Naive B cell (primary cell): ENCODE data around the gene ANGEL1. TPM values are rescaled to one million over a fixed set of nuclear protein-coding genes. Genes with fewer than 3 reads are reported as not detected.

Experiments
- ATAC-seq, 2 donors: fragments of 150-1000 bp; cut with Tn5 transposase; 2 replicates each; pipeline ENCODE4 v1.10.0; 2021; ENCODE audit warnings: low read depth in 2 of 2, mild to moderate bottlenecking in 2 of 2, moderate library complexity in 2 of 2
- DNase-seq: peaks from one replicate; pipeline ENCODE4 v3.0.0; 2022
- H3K27ac Mint-ChIP-seq, 6 donors: one replicate each; pipeline ENCODE4 v1.8.0; 2020 to 2022; ENCODE audit warnings: mild to moderate bottlenecking in 6 of 6, mixed read lengths in 6 of 6, moderate library complexity in 5 of 6, inconsistent platforms in 2 of 6
- H3K27me3 Mint-ChIP-seq, 3 donors: one replicate each; pipeline ENCODE4 v1.8.0; 2021 to 2022; ENCODE audit warnings: mixed read lengths in 3 of 3, mild to moderate bottlenecking in 1 of 3
- H3K36me3 Mint-ChIP-seq, 2 donors: one replicate each; pipeline ENCODE4 v1.8.0; 2020 to 2022; ENCODE audit warnings: mixed read lengths in 2 of 2, inconsistent platforms in 1 of 2, mild to moderate bottlenecking in 1 of 2
- H3K4me1 Mint-ChIP-seq, 3 donors: one replicate each; pipeline ENCODE4 v1.8.0; 2020 to 2022; ENCODE audit warnings: mixed read lengths in 3 of 3, inconsistent platforms in 1 of 3, mild to moderate bottlenecking in 1 of 3, moderate library complexity in 1 of 3
- H3K4me3 Mint-ChIP-seq, 8 donors: one replicate each; pipeline ENCODE4 v1.8.0; 2020 to 2022; ENCODE audit warnings: mild to moderate bottlenecking in 8 of 8, mixed read lengths in 8 of 8, moderate library complexity in 8 of 8, inconsistent platforms in 2 of 8
- H3K9me3 Mint-ChIP-seq, 7 donors: one replicate each; pipeline ENCODE4 v1.8.0; 2020 to 2022; ENCODE audit warnings: mixed read lengths in 7 of 7, mild to moderate bottlenecking in 5 of 7, inconsistent platforms in 2 of 7, moderate library complexity in 1 of 7
- polyA plus RNA-seq, 6 donors: library from polyadenylated mRNA; unstranded; fragments of 300-500 nt; fragmentation: Illumina TruSeq; gene quantifications; one replicate each; pipeline ENCODE4 v1.2.3, GENCODE V29; 2021; ENCODE audit warnings: low read depth in 6 of 6

The ANGEL1 gene
- polyA plus RNA-seq, 6 donors from 2014 or later: 19.6 to 30.1 (median 21.7) TPM

- H3K36me3 Mint-ChIP-seq: peaks cover 0 to 6% of the 10 kb centered on the region in 2 donors
- H3K4me1 Mint-ChIP-seq: peaks cover 0 to 5% (median 2%) of the 10 kb centered on the region in 3 donors
- peak overlapping the region in 1 of 6 donors; percentile 12 for H3K27ac Mint-ChIP-seq
- ATAC-seq (no peak), DNase-seq (no peak)
- no peaks in the 10 kb centered on the region for H3K9me3 Mint-ChIP-seq
- H3K27me3 Mint-ChIP-seq: no peaks in the 10 kb centered on the region
- H3K4me3 Mint-ChIP-seq: no peak overlapping the region
These were observed 31.6 kb downstream of the ANGEL1 start for GRCh38 chr14:76780875-76781647.

- H3K9me3 Mint-ChIP-seq: no peaks in the 10 kb centered on the region
- no peak for ATAC-seq
- no peaks in the 10 kb centered on the region for H3K27me3 Mint-ChIP-seq
- DNase-seq: no peak
- H3K36me3 Mint-ChIP-seq: peaks cover 0 to 6% of the 10 kb centered on the region in 2 donors
- peaks cover 0 to 5% (median 2%) of the 10 kb centered on the region in 3 donors for H3K4me1 Mint-ChIP-seq
- H3K27ac Mint-ChIP-seq: peak overlapping the region in 1 of 6 donors; percentile 33
- H3K4me3 Mint-ChIP-seq: peak overlapping the region in 1 of 8 donors; percentile 2
These were observed 32.3 kb downstream of the ANGEL1 start for GRCh38 chr14:76780360-76780759.

GRCh38 chr14:76780058-76780345 is 32.7 kb downstream of the ANGEL1 start:
- DNase-seq (no peak), ATAC-seq (no peak)
- Mint-ChIP-seq H3K36me3 (peaks cover 0 to 6% of the 10 kb centered on the region in 2 donors), H3K27ac (peak overlapping the region in 2 of 6 donors; percentile 33 to 82), H3K9me3 (no peaks in the 10 kb centered on the region), H3K4me1 (peaks cover 0 to 7% (median 3%) of the 10 kb centered on the region in 3 donors), H3K4me3 (peak overlapping the region in 1 of 8 donors; percentile 2), H3K27me3 (no peaks in the 10 kb centered on the region)

DNA sequence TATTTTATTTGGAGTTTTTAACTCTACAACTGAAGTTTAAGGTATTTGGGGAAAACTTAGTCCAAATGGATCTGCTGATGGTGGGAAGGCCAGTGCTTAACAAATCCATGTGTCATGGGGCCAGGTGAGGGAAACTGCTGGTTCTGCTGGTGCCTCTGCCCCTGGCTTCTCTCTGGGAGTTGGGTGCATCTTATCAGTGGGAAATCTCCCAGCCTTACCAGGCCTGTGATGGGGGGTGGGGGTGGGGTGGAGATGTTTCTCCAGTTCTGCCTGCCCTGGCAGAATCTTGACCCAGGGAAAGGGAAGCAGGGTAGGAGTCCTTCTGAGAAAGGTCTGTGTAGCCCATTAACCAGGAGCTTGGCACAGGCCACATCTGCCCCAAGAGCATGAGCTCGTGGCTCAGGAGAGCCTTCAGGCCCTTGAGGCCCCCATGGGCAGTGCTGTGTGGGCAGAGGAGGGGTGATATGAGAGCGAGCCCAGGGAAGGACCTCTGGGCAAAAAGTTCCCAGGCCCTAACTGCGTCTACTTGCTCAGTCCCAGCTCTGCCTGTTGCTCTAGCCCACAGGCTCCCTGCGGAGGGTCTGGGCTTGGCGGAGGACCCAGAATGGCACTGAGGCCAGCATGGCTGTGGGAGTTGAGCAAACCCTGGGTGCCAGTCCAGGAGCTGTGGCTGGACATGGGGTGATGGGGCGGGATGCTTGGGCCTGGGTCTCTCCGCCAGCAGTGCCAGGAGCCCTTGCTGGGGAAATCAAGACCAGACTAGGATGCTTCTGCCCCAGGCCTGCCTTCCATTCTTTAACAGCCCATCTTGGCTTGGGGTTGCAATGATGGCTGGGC is 33.2 kb downstream of the ANGEL1 start:
- H3K4me3 Mint-ChIP-seq: no peak overlapping the region
- no peaks in the 10 kb centered on the region for H3K9me3 Mint-ChIP-seq
- H3K4me1 Mint-ChIP-seq: peaks cover 0 to 9% (median 3%) of the 10 kb centered on the region in 3 donors
- H3K27ac Mint-ChIP-seq: peak overlapping the region in 1 of 6 donors; percentile 82
- peaks cover 0 to 6% of the 10 kb centered on the region in 2 donors for H3K36me3 Mint-ChIP-seq
- no peak for ATAC-seq
- no peak for DNase-seq
- no peaks in the 10 kb centered on the region for H3K27me3 Mint-ChIP-seq

DNA sequence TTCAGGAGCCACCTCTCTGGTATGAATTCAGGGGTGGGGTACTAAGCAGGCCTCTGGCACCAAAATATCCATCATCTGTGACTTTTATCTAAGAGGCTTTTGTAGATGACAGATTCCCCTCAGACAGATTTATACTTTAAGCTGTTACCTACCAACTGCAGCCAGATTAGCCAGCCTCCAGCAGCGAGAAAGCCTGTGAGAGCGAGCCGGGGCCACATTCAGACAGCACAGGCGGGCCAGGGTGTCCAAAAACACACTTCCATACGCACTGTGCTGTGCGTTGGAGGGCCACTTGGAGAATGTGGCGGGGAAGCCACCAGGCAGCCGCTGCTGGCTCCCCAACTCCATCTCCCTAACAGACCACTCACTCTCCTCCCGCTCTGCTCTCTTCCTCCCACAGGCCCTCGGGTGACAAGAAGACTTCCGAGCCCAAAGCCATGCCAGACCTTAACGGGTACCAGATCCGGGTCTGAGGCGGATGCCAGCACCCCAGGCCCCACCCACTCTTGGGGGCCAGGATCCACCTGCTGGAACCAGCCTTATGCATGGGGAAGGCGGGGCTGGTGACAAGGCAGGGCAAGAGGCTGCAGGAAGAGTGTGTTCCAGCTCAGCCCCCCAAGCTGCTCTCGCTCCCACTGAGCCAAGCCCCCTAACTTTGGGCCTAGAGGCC is 34.0 kb downstream of the ANGEL1 start:
- Mint-ChIP-seq H3K4me3 (no peak overlapping the region), H3K27me3 (no peaks in the 10 kb centered on the region), H3K9me3 (no peaks in the 10 kb centered on the region), H3K4me1 (peaks cover 0 to 9% (median 3%) of the 10 kb centered on the region in 3 donors), H3K27ac (no peak overlapping the region), H3K36me3 (peaks cover 0 to 6% of the 10 kb centered on the region in 2 donors)
- no peak for DNase-seq
- ATAC-seq: no peak

DNA sequence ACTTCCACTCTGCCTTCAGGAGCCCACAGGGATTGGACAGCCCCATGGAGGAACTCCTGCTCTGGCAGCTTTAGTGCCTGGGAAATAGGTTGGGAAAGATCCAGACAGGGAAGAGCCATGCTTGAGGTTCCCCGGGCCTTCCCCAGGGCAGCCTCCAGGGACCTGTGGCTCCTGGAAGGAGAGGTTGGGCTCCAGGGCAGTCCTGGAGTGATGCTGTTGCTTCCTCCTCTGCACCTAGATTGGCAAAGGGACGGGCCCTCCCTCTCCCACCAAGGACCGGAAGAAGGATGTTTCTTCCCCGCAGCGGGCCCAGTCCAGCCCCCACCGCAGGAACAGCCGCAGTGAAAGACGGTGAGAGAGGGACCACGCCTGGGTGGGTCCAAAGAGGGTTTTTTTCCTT is 35.0 kb downstream of the ANGEL1 start:
- H3K4me3 Mint-ChIP-seq: no peak overlapping the region
- DNase-seq: no peak
- H3K27me3 Mint-ChIP-seq: peaks cover 0 to under 1% (median 0%) of the 10 kb centered on the region in 3 donors
- H3K27ac Mint-ChIP-seq: peak overlapping the region in 1 of 6 donors; percentile 38
- peaks cover 0 to 4% (median 3%) of the 10 kb centered on the region in 3 donors for H3K4me1 Mint-ChIP-seq
- ATAC-seq: no peak
- no peaks in the 10 kb centered on the region for H3K9me3 Mint-ChIP-seq
- H3K36me3 Mint-ChIP-seq: peaks cover 0 to 6% of the 10 kb centered on the region in 2 donors

DNA sequence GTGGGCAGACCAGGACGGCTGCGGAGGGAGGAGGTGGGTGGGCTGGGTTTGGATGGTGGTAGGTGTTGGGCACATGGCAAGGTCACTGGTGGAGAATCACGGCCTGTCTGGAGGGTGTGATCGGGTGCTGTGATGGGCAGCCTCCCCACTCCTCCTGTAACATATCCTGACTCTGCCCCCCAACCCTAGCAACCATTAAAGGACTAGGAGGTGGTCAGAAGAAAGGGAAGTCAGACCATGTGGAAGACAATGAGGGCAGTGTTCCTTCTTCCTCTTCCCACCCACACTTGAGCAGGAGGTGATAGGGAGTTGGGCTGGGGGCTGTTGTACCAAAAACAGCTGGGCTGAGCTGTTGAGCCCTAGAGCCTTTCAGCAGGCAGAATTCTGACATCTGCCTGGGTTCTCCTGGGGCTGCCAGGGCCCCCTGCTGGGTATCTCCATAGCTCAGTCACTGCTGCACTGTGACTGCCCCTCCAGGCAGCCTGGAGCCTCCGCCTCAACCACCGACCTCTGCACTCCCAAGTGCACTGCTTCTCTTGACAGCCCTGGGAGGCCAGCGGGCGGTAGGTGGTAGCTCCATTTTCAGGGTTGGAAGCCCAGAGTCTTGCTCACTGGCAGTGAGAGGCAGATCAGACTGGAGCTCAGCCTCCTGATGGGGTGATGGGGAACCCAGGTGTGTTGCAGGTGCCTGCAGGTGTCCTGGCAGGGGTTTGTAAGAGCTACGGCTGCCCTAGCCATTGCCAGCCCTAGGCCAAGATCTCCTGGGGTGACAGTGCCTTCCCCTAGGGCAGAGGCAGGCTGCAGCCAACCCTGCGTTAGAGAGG is 36.0 kb downstream of the ANGEL1 start:
- ATAC-seq (no peak), DNase-seq (no peak)
- peaks cover 0 to 4% (median 3%) of the 10 kb centered on the region in 3 donors for H3K4me1 Mint-ChIP-seq
- peaks cover 0 to 6% of the 10 kb centered on the region in 2 donors for H3K36me3 Mint-ChIP-seq
- H3K9me3 Mint-ChIP-seq: no peaks in the 10 kb centered on the region
- no peak overlapping the region for H3K4me3 Mint-ChIP-seq
- no peak overlapping the region for H3K27ac Mint-ChIP-seq
- H3K27me3 Mint-ChIP-seq: peaks cover 0 to 9% (median 0%) of the 10 kb centered on the region in 3 donors

- no peak for DNase-seq
- H3K27me3 Mint-ChIP-seq: peaks cover 0 to 14% (median 4%) of the 10 kb centered on the region in 3 donors
- H3K4me1 Mint-ChIP-seq: peaks cover 0 to 4% (median 3%) of the 10 kb centered on the region in 3 donors
- H3K27ac Mint-ChIP-seq: no peak overlapping the region
- no peak overlapping the region for H3K4me3 Mint-ChIP-seq
- no peaks in the 10 kb centered on the region for H3K9me3 Mint-ChIP-seq
- peaks cover 0 to 6% of the 10 kb centered on the region in 2 donors for H3K36me3 Mint-ChIP-seq
- no peak for ATAC-seq
These were observed 36.8 kb downstream of the ANGEL1 start for GRCh38 chr14:76775695-76776427.

DNA sequence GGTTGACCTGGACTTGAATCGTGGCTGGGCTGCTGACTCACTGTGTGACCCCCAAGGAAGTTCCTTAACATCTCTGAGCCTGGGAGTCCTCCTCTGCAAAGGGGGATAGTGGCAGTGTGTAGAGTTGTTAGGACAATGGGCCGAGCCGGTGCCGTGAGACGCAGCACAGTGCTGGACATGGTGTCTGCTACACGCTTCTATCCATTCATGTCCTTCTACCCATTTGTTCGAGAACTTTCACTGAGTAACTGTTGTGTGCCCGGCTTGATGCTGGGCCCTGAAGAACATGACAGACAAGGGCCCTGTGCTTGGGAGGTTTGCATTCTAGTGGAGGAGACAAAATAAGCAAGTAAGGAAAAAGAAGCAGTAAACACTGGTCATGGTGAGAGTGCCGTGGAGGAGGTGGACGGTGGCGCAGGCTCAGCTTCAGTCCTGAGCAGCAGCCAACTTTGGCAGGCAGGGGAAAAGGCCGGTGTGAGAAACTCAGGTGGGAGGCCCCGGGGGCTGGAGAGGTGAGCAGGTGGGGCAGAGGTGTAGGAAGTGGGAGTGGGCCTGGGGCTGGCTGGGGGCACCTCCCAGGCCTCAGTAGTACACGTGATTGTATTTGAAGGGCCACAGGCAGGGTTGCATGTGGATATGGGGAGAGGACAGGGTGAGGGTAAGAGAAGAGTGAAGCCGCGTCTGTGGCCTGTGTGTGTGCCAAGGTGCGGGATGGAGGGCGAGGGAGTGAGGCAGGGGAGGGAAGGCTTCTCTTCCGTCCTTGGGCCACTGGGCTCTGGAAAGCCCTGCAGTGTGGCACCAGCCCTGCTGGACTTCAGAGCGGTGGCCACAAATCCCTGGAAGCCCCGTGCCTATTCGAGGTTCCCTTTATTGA is 37.6 kb downstream of the ANGEL1 start:
- no peak for ATAC-seq
- DNase-seq: no peak
- peaks cover 0 to 18% (median 4%) of the 10 kb centered on the region in 3 donors for H3K27me3 Mint-ChIP-seq
- H3K9me3 Mint-ChIP-seq: no peaks in the 10 kb centered on the region
- no peak overlapping the region for H3K4me3 Mint-ChIP-seq
- H3K27ac Mint-ChIP-seq: peak overlapping the region in 4 of 6 donors; percentile 8 to 81 (median 35)
- peaks cover 0 to 5% of the 10 kb centered on the region in 2 donors for H3K36me3 Mint-ChIP-seq
- H3K4me1 Mint-ChIP-seq: peaks cover 0 to 4% (median 3%) of the 10 kb centered on the region in 3 donors

GRCh38 chr14:76773956-76774820 is 38.5 kb downstream of the ANGEL1 start:
- Mint-ChIP-seq H3K4me1 (peaks cover 0 to 6% (median 4%) of the 10 kb centered on the region in 3 donors), H3K9me3 (no peaks in the 10 kb centered on the region), H3K36me3 (no peaks in the 10 kb centered on the region), H3K27me3 (peaks cover 0 to 21% (median 4%) of the 10 kb centered on the region in 3 donors), H3K27ac (no peak overlapping the region), H3K4me3 (no peak overlapping the region)
- DNase-seq: no peak
- ATAC-seq: no peak
